IMR-90 (cell line): Measurements from ENCODE around the gene HGF. TPM values are rescaled to one million over a fixed set of nuclear protein-coding genes. Genes with fewer than 3 reads are reported as not detected.

Experiments
- ATAC-seq: fragments of 200-7000 bp; cut with Tn5 transposase; 2 replicates; pipeline ENCODE4 v1.9.1; 2020; ENCODE audit warnings: low read depth, mild to moderate bottlenecking, moderate library complexity
- BruUV-seq: library from RNA; stranded (reverse); fragments of 400-500 nt; replicated peaks from 2 replicates; lab custom pipeline; 2021; lab: Mats Ljungman, UMichigan
- CTCF ChIA-PET: fragments of 300-600 bp; formaldehyde crosslinking; extraction: SDS; loops from one replicate; lab custom pipeline; 2021; ENCODE audit warnings: antibody characterized with exemption; lab: Yijun Ruan, JAX
- POLR2A ChIA-PET: fragments of 300-600 bp; sonication (Branson Sonifier 250); formaldehyde crosslinking; loops from one replicate; lab custom pipeline; 2022; ENCODE audit warnings: antibody characterized with exemption; ENCODE audit not compliant: unreplicated experiment; lab: Charles Lee
- DNase-seq: peaks from one replicate; pipeline ENCODE4 v3.0.0; 2013
- H2AFZ ChIP-seq: replicated peaks from 2 replicates; pipeline ENCODE3; 2013; ENCODE audit warnings: low read length, mild to moderate bottlenecking; ENCODE audit not compliant: poor library complexity
- H2AK5ac ChIP-seq: 2 replicates; pipeline ENCODE4 v1.6.1; 2013; ENCODE audit warnings: low read depth, low read length, inconsistent platforms
- H2AK9ac ChIP-seq: replicated peaks from 2 replicates; pipeline ENCODE3; 2013; ENCODE audit warnings: mild to moderate bottlenecking, low read depth, low read length, moderate library complexity; ENCODE audit not compliant: poor library complexity
- H2BK120ac ChIP-seq: 2 replicates; pipeline ENCODE4 v1.6.1; 2013; ENCODE audit warnings: low read depth, low read length, inconsistent platforms
- H2BK15ac ChIP-seq: 3 replicates; pipeline ENCODE4 v1.6.1; 2013; ENCODE audit warnings: low read depth, low read length, inconsistent platforms
- H2BK20ac ChIP-seq: 2 replicates; pipeline ENCODE4 v1.6.1; 2013; ENCODE audit warnings: low read depth, mild to moderate bottlenecking, inconsistent platforms, low read length, moderate library complexity
- H2BK5ac ChIP-seq: 2 replicates; pipeline ENCODE4 v1.6.1; 2013; ENCODE audit warnings: mild to moderate bottlenecking, low read depth, low read length, inconsistent platforms; ENCODE audit not compliant: poor library complexity, severe bottlenecking
- H3K14ac ChIP-seq: replicated peaks from 2 replicates; pipeline ENCODE4 v1.6.1; 2013; ENCODE audit warnings: low read depth, low read length, inconsistent platforms
- H3K18ac ChIP-seq: 2 replicates; pipeline ENCODE4 v1.6.1; 2013; ENCODE audit warnings: low read depth, low read length, control low read depth
- H3K23ac ChIP-seq: 2 replicates; pipeline ENCODE4 v1.6.1; 2013; ENCODE audit warnings: low read depth, low read length, inconsistent platforms
- H3K27ac ChIP-seq: 2 replicates; pipeline ENCODE4 v1.5.1; 2013; ENCODE audit warnings: mild to moderate bottlenecking, control low read depth, low read length; ENCODE audit not compliant: insufficient read depth
- H3K27me3 ChIP-seq: 2 replicates; pipeline ENCODE4 v1.6.1; 2013; ENCODE audit warnings: low read length; ENCODE audit not compliant: control insufficient read depth, insufficient read depth
- H3K36me3 ChIP-seq: 2 replicates; pipeline ENCODE4 v1.6.1; 2013; ENCODE audit warnings: low read length, mixed read lengths; ENCODE audit not compliant: control insufficient read depth, insufficient read depth
- H3K4ac ChIP-seq: 2 replicates; pipeline ENCODE4 v1.6.1; 2013; ENCODE audit warnings: low read depth, low read length, inconsistent platforms
- H3K4me1 ChIP-seq: 2 replicates; pipeline ENCODE4 v1.6.1; 2013; ENCODE audit warnings: low read length, mixed read lengths; ENCODE audit not compliant: control insufficient read depth, insufficient read depth
- H3K4me2 ChIP-seq: 2 replicates; pipeline ENCODE4 v1.6.1; 2013; ENCODE audit warnings: low read depth, mild to moderate bottlenecking, control low read depth, low read length, moderate library complexity
- H3K4me3 ChIP-seq: 2 replicates; pipeline ENCODE4 v1.5.1; 2013; ENCODE audit warnings: low read depth, mild to moderate bottlenecking, control low read depth, low read length, moderate library complexity; ENCODE audit not compliant: insufficient read depth
- H3K56ac ChIP-seq: 2 replicates; pipeline ENCODE4 v1.6.1; 2013; ENCODE audit warnings: low read length, inconsistent platforms; ENCODE audit not compliant: insufficient read depth; ENCODE audit errors: extremely low read depth
- H3K79me1 ChIP-seq, 2 experiments: 2 replicates each; pipeline ENCODE4 v1.6.1; 2013; ENCODE audit warnings: low read length in 2 of 2, inconsistent platforms in 1 of 2, low read depth in 1 of 2
- H3K9ac ChIP-seq: 2 replicates; pipeline ENCODE4 v1.6.1; 2013; ENCODE audit warnings: low read depth, low read length, control low read depth
- H3K9me1 ChIP-seq: 2 replicates; pipeline ENCODE4 v1.6.1; 2013; ENCODE audit warnings: low read length, inconsistent platforms; ENCODE audit not compliant: insufficient read depth
- H3K9me3 ChIP-seq: 2 replicates; pipeline ENCODE4 v1.6.1; 2013; ENCODE audit warnings: low read length; ENCODE audit not compliant: control insufficient read depth, insufficient read depth
- H4K20me1 ChIP-seq: 2 replicates; pipeline ENCODE4 v1.6.1; 2013; ENCODE audit warnings: low read length, inconsistent platforms; ENCODE audit not compliant: insufficient read depth
- H4K5ac ChIP-seq: 2 replicates; pipeline ENCODE4 v1.6.1; 2013; ENCODE audit warnings: mild to moderate bottlenecking, low read depth, low read length, control low read depth
- H4K8ac ChIP-seq, 2 experiments: 2 replicates each; pipeline ENCODE4 v1.6.1; 2013; ENCODE audit warnings: low read depth in 2 of 2, low read length in 2 of 2, control low read depth in 1 of 2, inconsistent platforms in 1 of 2
- H4K91ac ChIP-seq: 2 replicates; pipeline ENCODE4 v1.6.1; 2013; ENCODE audit warnings: low read depth, low read length, inconsistent platforms; ENCODE audit not compliant: insufficient read depth
- BHLHE40 ChIP-seq: fragments of 150-350 bp; IDR thresholded peaks from 2 replicates; pipeline ENCODE4 v1.6.1; 2016; ENCODE audit warnings: mild to moderate bottlenecking, low read depth, low read length
- MXI1 ChIP-seq: IDR thresholded peaks from 2 replicates; pipeline ENCODE4 v1.6.1; 2012; ENCODE audit warnings: low read depth, mild to moderate bottlenecking, low read length, moderate library complexity, borderline replicate concordance
- WGBS, 2 experiments: methylation state at CpG; one replicate each; pipeline versions ENCODE4 v1.1.5 to v1.1.7; 2013; ENCODE audit warnings: missing lambda C conversion rate in 2 of 2; ENCODE audit not compliant: insufficient read length in 1 of 2; ENCODE audit errors: extremely low coverage in 2 of 2; 5-methylcytosine and 5-hydroxymethylcytosine counted together
- dilution Hi-C: fragments of 300-500 bp; cut with HindIII; formaldehyde crosslinking; loops from one replicate; pipeline ENCODE4 v1.14.3; 2018; ENCODE audit warnings: low sequenced_read_pairs; ENCODE audit not compliant: unreplicated experiment
- in situ Hi-C: fragments of 300-500 bp; cut with MboI; formaldehyde crosslinking; loops from 3 replicates; pipeline ENCODE4 v1.14.3; 2019; ENCODE audit warnings: low sequenced_read_pairs, inconsistent platforms, mixed read lengths
- intact Hi-C: fragments of 100-400 bp; cut with micrococcal nuclease; formaldehyde crosslinking; loops from 2 replicates; pipeline ENCODE4 v1.10.0; 2022
- polyA plus RNA-seq, 3 experiments: library from polyadenylated mRNA; depleted of rRNA; stranded (reverse); fragments of >200 nt; gene quantifications; 2 replicates each; pipeline ENCODE4 v1.2.3, GENCODE V29; 2012; ENCODE audit warnings: low replicate concordance in 1 of 3
- total RNA-seq: library from RNA; depleted of rRNA; stranded (reverse); fragments of >200 nt; gene quantifications from 2 replicates; pipeline ENCODE4 v1.2.3, GENCODE V29; 2012

The HGF gene
- total and polyA plus RNA-seq, 2 of the 4 experiments (the other 2 are of a cell fraction) = 16.8 to 50.9 TPM

GRCh38 chr7:81776948-81777630 is 7.2 kb upstream of the HGF start:
- in situ Hi-C loops = no loop called here
- CTCF ChIA-PET = interaction anchor here (0.6 kb wide), 2 partner anchors 89 to 802 kb away, joined by 5 read pairs; no protein-coding TSS in a partner anchor
- BruUV-seq = no TSS peak

More at GRCh38 chr7:81776948-81777630, 7.2 kb upstream of the HGF start:
- TF ChIP-seq BHLHE40 (no peak), MXI1 (no peak)
- Histone ChIP-seq H2BK15ac (no peak overlapping the region), H2AK5ac (no peak overlapping the region), H3K4ac (no peak overlapping the region), H2BK120ac (no peak overlapping the region), H3K4me1 (no peaks in the 10 kb centered on the region), H3K18ac (no peak overlapping the region), H3K56ac (no peak overlapping the region), H3K14ac (no peak overlapping the region), H2AFZ (no peak overlapping the region), H2AK9ac (no peak overlapping the region), H3K27me3 (no peaks in the 10 kb centered on the region), H3K4me2 (no peak overlapping the region), H3K9me3 (no peaks in the 10 kb centered on the region), H4K20me1 (no peaks in the 10 kb centered on the region), H3K4me3 (no peak overlapping the region), H2BK5ac (no peak overlapping the region), H3K9me1 (no peaks in the 10 kb centered on the region), H3K23ac (no peak overlapping the region), H3K9ac (no peak overlapping the region), H3K79me1 (no peaks in the 10 kb centered on the region), H4K8ac (no peak overlapping the region), H3K36me3 (no peaks in the 10 kb centered on the region), H2BK20ac (no peak overlapping the region), H3K27ac (no peak overlapping the region), H4K91ac (no peak overlapping the region), H4K5ac (no peak overlapping the region)
- DNase-seq = no peak
- dilution Hi-C loops = no loop called here
- intact Hi-C loops = no loop called here
- ATAC-seq = no peak
- POLR2A ChIA-PET = interaction anchor here (0.5 kb wide), 1 partner anchor 1067 kb away, joined by 7 read pairs; no protein-coding TSS in a partner anchor
- no CpG with 5 or more reads among the region's 5 CpGs for WGBS, 2 experiments
